SKM-1 treated with dmso at 0.1 percent for 144 hours (cell line): ENCODE measurements around the gene KRT80.
A peak's percentile ranks its signal among the peaks of the same experiment; 100 is the strongest.

Experiments
- DNase-seq: peaks from one replicate; lab custom pipeline; 2025; ENCODE audit not compliant: unreplicated experiment; lab: John Stamatoyannopoulos, UW

The KRT80 gene

DNA sequence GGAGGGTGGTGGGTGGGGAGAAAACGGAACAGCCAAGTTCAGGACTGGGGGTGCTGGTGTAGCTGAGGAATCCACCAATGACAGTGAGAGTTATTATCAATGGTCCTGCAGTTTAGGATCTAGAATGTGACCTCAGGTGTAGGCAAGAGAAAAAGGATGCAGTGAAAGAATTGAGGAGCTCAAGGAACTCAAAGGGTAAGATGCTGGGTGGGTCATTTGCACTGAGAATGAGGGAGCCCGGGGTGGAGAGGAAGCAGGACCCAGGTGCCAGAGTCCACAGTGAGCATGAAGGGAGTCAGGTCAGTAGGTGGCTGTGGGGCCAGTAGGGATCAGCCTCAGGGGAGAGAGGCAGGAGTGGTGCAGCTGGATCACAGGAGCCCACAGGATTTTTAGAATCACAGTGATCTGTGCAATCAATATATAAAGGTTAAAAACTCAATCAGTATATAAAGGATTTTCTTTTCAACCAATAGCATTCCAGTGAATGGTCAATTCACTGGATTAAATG lies 38.1 kb upstream of the KRT80 start:
- DNase-seq, result no peak

DNA sequence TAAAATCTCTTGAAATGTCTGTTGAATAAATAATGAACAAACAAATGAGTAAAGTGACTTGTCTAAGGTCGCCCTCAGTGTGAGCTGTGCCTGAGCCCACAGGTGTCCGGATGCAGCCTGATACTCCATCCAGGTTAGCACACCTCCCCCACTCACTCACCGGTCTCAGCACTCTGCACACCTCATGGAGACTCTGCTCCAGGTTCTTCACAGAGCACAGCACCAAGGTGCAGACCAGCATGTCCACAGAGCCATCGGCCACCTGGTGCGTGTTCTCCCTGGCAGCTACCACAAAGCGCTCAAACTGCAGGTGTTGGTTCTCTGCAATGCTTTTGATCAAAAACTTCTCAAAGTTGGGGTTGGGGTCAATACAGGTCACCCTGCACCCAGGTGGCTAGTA lies 37.1 kb upstream of the KRT80 start:
- no peak for DNase-seq

DNA sequence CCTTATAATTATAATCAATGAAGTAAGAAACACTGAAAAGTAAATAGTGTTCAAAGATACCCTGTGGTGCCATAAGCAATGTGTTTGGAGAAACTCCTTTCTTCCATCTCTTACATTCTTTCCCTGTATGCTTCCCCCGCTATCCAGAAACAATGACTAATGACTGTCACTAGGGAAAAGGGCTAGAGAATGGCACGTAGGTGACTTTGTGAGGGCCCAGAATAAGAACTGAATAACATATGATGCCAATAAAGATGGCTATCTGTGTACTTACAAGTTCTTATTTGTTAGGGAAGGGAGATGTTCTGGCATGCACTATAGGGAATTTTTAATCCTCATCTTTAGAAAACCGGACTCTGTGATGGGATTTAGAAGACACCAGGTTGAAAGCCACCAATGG lies 36.6 kb upstream of the KRT80 start:
- DNase-seq, result no peak

DNA sequence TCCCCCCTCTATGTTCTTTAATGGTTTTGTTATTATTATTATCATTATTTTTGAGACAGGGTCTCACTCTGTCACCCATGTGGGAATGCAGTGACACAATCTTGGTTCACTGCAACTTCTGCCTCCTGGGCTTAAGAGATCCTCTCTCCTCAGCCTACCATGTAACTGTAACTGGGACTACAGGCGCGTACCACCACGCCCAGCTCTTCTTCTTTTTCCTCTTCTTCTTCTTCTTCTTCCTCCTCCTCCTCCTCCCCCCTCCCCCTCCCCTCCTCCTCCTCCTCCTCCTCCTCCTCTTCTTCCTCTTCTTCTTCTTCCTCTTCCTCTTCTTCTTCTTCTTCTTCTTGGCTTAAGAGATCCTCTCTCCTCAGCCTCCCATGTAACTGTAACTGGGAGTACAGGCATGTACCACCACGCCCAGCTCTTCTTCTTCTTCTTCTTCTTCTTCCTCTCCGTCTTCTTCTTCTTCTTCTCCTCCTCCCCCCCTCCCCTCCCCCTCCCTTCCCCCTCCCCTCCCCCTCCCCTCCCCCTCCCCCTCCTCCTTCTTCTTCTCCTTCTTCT lies 35.9 kb upstream of the KRT80 start:
- DNase-seq, result no peak

DNA sequence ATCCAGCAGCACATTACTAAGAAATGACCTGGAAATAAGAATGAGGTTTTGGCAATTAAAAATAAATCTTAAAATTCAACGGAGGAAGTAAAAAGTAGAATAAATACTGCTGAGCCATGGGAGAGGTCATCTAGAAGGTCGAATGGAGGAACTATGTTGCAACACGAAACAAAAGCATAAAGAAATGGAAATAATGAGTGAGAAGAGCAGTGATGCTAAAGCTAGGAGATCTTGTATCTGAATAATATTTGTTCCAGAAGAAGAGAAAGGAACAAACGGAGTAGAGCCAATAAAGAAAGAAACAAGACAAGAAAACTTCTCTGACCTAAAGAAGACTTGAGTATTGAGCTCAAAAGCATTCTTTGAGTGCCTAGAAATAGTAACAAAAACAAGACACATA lies 34.6 kb upstream of the KRT80 start:
- DNase-seq, result no peak

DNA sequence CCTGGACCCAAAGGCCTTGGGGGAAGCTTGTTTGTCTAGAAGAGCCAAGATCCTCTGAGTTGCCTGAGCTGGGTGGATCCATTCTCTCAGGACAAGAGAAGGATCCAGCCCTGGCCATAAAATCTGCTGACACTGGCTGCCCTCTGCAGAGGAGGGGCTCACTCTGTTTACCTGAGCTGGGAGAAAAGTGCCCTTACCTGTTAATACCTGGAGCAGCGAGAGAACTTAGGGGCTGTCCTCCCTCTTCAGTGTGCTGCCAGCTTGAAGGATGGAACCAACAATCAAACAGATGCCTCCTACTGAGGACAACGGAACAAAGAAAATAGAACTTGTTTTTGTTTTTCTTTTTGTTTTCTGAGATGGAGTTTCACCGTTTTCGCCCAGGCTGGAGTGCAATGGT lies 33.9 kb upstream of the KRT80 start:
- no peak for DNase-seq

DNA sequence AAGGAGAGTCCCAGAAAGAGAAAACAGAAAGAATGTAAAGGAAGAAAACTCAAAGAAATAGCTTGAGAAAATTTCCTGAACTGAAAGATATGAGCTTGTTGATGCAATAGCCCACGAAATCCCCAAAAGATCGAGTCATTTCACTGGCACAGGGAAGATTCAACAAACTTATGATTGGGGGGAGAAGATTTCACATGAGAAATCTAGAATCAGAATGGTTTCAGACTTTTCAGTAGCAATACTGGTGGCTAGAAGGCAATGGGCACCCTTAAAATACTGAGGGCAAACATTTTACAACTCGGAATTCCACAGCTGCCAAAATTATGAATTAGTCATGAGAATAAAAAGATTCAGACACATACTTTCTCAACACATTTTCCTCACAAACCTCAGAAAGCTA lies 32.3 kb upstream of the KRT80 start:
- DNase-seq, result no peak

DNA sequence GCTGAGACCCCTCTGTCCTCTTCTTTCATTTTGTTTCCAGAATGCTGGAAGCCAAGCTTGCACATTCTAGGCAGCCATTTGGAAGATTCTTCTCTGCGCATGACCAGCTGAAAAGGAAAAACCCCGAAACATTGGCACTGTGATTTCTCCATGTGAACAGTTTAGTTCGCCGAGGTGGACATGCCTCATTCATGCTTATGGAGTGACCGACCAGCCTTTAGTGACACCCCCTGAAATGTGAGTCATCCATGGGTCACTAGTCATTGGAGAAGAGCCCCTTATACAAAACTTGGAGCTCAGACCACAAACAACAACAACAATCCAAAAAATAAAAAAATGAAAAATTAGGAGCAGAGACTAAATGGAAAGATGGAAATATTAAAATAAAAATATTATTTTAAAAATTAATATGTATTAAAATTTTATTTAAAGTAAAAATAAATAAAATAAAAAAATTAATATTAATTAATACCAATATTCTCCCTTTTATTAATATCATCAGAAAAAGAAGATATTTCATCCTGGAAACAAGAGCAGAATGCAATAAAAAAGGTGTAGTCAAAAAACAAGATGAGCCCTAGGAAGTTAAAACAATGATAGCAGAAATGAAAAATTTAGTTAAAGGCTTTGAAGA lies 31.7 kb upstream of the KRT80 start:
- DNase-seq, result no peak

DNA sequence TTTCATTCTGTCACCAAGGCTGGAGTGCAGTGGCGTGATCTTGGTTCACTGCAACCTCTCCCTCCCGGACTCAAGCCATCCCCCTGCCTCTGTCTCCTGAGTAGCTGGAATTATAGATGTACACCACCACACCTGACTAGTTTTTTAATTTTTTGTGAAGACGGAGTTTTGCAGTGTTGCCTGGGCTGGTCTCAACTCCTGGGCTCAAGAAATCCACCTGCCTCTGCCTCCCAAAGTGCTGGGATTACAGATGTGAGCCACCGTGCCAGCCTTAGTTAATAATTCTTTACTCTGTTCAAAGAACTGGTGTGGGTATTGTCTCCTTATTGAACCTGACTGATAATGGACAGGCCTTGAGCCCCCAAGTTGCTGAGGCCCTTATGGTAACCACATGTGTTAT lies 30.9 kb upstream of the KRT80 start:
- no peak for DNase-seq

DNA sequence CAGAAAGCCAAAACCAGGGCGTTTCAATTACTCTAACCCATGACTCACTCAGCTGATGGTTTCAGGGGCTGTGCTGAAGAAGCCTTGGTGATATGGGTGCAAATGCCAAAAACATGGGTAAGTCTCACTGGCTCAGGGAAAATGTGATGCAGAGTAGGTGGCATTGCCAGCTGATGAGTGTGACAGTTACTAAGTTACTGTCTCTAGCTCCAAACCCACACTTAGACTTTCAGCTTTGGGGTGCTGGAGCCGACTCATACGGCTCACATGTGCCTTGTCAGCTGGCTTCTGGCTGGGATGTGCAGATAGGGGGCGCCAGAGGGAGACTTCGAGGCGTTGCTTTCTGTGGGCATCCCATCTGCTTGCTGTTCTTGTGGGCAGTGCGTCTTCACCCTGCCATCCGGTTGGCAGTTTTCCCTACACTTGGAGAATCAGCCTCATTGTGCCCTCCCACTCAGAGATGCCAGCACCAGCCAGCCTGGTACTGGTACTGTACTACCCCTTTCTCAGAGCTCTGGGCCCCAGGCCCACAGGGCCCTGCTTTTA lies 30.2 kb upstream of the KRT80 start:
- no peak for DNase-seq

DNA sequence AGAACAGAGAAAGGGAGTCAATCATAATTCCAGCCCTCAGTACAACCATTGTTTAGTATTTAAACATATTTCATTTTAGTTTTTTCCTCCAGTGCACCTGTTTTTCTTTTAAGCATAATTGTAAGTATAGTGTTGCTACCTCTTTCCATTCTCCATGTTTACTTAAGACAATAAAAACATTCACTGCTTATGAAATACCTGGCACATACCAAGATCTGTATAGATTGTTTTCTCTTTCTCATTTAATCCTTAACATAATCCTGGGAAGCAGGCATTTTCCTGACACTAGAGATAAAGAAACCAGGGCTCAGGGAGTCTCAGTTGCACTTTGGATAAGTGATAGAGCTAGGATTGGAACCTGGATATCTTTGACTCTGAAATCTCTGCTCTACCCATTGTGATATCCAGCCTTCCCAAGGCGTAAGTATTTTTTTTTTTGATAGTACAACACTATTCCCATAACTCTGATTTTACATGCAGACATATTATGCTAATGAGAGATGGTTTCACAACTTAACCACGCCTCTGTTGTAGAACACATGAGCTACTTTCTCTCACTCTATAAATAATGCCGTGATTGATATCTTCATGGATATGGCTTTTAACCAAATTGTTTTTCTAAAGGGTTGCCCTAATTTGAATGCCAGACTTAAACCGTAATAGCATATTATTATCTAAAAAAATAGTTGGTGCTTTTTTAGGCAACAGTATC lies 29.4 kb upstream of the KRT80 start:
- no peak for DNase-seq

DNA sequence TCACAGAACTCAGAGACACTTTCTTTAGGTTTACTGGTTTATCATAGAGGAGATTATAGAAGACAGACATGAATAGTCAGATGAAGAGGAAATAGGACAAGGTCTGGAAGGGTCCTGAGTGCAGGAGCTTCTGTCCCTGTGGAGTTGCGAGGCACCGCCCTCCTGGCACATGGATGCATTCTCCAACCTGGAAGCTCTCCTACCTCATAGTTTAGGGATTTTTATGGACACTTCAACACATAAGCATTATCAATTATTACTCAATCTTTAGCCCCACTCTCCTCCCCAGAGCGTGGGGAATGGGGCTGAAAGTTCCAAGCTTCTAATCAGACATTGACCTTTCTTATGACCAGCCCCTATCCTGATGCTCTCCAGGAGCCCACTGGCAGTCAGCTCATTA lies 28.7 kb upstream of the KRT80 start:
- DNase-seq, result no peak

DNA sequence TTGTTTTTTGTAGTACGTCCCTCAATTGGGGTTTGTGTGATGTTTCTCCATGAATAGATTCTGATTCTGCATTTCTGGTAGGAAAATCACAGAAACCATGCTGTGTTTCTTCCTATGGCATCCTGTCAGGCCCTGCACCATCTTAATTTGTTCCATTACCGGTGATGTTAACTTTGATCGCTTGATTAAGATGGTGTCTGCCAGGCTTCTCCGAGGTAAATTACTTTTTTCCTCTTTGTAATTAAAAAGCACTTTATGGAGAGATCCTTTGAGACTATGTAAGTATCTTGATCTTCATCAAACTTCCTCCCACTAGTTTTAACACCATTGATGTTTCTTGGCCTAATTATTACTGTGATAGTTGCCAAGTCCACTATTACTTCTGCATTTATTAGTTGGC lies 26.2 kb upstream of the KRT80 start:
- DNase-seq, result no peak

DNA sequence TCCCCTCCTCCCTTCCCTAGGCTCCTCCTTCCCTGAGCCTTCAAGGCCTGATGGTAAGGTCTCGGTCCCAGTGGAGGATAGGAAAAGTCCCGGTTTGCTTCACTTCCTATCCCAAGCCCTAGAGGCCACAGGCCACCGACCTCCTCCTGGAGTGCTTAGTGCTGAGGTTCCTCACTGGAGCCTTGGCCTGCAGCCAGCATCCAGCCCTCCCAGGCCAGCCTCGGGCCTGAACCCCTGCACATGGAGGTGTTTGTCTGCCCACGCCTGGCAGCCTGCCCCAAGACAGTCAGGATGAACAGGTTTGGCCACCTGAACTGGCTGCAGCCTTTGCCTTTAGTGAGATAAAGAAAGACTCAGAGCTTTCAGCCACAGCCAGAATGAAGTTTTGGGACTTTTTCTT lies 25.4 kb upstream of the KRT80 start:
- no peak for DNase-seq

DNA sequence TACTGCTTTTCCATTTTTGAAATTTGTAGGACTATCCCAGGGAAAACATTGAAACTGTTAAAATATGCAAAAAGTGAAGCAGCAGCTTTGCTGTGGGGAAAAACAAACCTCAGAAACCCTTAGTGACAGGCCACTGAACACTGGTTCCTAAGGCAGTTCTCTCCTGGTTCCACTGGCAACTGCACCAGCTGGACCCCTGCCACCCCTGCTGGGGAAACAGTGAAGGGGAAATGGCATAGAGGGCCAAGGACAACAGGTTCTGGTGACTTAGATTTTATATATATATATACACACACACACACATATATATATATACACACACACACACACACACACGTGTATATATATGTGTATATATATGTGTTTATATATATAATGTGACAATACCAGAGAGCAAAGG lies 25.0 kb upstream of the KRT80 start:
- no peak for DNase-seq

DNA sequence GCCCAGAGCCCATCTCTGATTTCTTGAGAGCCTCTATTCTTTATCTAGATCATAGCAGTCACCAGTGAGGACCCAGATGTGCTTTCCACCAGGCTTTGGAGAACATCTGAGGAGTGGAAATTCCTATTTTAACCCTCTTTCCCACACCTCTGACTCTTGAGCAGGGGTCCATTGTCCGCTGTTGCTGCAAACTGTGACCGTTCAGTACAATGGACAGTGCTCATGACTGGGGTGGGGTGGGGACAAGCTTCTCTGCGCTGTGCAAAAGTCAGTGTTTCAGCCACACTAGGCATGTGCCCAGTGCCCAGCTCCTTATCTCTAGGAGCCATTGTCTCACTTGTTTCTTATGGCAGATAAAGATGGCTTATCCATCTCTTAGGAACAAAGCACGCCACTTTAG lies 24.3 kb upstream of the KRT80 start:
- no peak for DNase-seq

DNA sequence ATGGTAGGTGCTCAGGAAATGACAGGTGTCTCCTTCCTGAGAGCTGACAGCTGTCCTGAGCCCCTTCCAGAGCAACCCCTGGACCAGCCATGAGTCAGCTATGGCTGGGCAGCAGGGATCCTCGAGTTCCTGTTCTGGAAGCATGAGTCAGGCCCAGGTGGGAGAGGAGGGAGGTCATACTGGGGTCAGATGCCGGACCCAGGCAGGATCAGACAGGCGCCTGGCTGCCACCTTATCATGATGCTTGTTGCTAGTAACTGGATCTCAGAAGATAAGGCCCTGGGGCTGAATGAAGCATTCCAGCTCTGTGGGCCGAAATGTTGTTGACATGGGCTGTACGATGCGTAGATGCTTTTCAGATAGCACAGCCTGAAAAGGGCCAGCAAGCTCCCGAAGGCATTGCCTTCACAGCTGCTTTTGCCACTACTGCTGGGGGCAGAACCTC lies 23.8 kb upstream of the KRT80 start:
- DNase-seq, result no peak

DNA sequence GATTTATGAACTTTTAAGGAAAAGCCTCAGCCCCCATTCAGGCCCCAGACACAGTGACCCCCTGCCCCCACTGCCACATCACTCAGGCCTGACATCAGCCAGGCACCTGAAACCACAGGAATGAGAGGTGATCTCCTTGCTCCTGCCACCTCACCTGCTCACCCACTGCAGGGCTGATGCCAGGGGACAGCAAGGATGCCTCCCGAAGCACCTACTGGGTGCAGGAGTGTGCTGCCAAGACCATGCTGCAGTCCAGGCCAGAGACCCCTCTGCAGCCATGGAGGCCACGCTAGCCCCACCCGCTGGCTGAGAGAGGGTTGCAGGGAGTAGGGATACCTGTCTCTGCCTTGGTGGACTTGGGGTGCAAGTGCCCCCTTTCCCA lies 22.6 kb upstream of the KRT80 start:
- DNase-seq, result no peak

DNA sequence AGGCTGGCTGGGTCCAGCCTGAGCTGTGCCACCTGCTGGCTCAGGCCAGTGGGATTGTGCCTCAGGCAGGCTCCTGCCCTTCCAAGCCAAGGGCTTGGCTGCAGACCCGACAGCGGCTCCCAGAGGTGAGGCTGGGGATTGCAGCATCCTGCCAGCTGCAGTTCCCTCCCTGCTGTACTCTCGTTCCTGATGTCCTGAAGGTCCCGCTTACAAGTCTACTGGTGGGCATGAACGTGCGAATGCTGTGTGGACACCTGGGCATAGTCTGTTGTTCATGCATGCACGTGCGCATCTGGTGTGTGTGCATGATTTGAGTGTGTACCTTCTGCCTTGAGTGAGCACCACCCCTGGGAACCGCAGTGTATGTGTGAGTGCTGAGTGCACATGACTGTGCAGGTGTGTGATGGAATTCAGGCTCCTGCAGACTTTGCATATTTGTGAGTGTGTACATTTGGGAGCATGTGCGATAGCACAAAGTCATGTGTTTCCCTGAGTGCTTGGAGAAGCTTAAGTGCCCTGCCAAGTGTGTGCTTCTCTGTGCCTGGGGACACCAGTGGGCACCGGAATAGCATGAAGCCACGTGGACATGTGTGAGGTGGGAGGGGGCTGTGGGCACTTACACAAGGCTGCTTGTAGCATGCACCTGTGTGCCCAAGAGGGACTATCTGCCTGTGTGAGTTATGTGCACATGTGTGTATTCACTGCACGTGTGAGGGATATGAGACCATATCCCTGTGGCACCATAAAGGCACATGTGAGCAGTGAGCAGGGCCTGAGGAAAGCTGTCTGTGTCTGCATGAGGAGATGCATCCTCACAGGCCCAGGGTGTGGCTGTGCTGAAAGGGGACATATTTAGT lies 22.0 kb upstream of the KRT80 start:
- DNase-seq, result peak; percentile 19

DNA sequence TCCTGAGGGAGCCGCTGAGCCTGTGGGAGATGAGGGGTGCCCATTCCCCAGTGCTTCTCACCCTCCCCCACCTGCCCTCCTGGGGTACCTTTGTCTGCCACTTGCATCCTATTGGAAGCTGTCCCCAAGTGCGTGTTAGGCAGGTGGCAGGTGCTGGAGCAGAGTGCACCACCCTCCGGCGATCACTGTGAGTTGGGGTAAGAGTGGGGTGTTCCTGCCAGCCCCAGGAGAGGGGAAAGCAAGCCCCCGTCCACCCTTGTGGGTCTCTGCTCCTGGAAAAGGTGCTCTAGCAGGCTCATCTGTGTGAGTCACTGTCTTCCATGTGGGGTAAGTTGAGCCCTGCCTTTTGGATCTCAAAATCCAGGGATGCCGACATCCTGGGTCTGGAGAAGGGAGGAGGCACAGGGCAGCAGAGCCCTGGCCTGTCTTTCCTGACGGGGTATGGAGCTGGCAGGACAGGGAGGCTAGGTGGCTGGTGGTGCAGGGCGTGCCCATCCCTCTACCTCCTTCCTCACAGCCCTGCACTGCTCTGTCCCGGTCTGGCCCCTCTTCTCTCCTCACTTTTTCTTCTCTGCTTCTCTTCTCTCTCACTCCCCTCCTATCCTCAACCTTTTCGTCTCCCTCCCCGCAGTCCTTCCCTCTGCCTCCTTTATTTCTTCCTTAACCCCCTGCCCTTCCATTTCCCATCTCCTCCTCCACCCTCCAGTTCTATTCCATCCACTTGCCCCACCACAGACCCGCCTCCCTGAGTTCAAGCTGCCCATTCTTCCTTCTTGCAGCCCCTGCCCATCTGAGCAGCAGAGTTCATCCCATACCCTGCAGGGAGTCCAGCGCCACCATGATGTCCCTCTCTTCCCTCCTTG lies 21.1 kb upstream of the KRT80 start:
- no peak for DNase-seq
